Loucy (cell line): Measurements from ENCODE around the gene SUSD2.
"Not testable (repeated sequence)": the region's sequence is repeated elsewhere in the genome, so short reads cannot be mapped to it uniquely, and the experiment has no call there.

Experiments used
- EZH2phosphoT487 ChIP-seq: fragments of 200-600 bp; IDR thresholded peaks from 2 replicates; pipeline ENCODE4 v1.6.1; 2018; ENCODE audit warnings: antibody characterized with exemption, mild to moderate bottlenecking, moderate library complexity, borderline replicate concordance
- TF ChIP-seq, protein P1 (sequence below): fragments of 200-600 bp; sonication (generic); conservative IDR thresholded peaks from 2 replicates; pipeline ENCODE4 v1.5.1; 2014; ENCODE audit warnings: mild to moderate bottlenecking, antibody characterized with exemption, low read length

DNA sequence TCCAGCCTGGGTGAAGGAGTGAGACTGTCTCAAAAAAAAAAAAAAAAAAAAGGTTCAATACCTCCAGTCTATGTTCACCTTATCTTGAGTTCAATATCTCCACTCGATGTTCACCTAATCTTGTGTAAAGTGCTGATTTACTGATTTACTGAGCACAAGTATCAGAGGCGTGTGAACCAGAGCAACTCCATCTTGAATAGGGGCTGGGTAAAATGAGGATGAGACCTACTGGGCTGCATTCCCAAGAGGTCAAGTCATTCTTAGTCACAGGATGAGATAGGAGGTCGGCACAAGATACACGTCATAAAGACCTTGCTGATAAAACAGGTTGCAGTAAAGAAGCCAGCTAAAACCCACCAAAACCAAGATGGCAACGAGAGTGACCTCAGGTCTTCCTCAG lies 22.6 kb downstream of the SUSD2 start:
- TF ChIP-seq, protein P1, sequence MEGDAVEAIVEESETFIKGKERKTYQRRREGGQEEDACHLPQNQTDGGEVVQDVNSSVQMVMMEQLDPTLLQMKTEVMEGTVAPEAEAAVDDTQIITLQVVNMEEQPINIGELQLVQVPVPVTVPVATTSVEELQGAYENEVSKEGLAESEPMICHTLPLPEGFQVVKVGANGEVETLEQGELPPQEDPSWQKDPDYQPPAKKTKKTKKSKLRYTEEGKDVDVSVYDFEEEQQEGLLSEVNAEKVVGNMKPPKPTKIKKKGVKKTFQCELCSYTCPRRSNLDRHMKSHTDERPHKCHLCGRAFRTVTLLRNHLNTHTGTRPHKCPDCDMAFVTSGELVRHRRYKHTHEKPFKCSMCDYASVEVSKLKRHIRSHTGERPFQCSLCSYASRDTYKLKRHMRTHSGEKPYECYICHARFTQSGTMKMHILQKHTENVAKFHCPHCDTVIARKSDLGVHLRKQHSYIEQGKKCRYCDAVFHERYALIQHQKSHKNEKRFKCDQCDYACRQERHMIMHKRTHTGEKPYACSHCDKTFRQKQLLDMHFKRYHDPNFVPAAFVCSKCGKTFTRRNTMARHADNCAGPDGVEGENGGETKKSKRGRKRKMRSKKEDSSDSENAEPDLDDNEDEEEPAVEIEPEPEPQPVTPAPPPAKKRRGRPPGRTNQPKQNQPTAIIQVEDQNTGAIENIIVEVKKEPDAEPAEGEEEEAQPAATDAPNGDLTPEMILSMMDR, result not testable (repeated sequence)
- TF ChIP-seq EZH2phosphoT487, result not testable (repeated sequence)
